H1 (cell line): ENCODE results near the gene SORCS3. TPM values are rescaled to one million over a fixed set of nuclear protein-coding genes. Genes with fewer than 3 reads are reported as not detected.

Experiments used
- CTCF ChIA-PET: fragments of 300-600 bp; sonication (Branson Sonifier 250); formaldehyde crosslinking; loops from one replicate; lab custom pipeline; 2021; ENCODE audit not compliant: partially characterized antibody; lab: Charles Lee
- POLR2A ChIA-PET: fragments of 300-600 bp; sonication (Branson Sonifier 250); formaldehyde crosslinking; loops from one replicate; lab custom pipeline; 2021; ENCODE audit warnings: inconsistent platforms; ENCODE audit not compliant: partially characterized antibody; lab: Charles Lee
- DNase-seq, 2 experiments: peaks; one replicate each; pipeline versions ENCODE4 v3.0.0 to v3.0.0-alpha.2; 2010 to 2022; ENCODE audit warnings: low spot score in 2 of 2, low read depth in 1 of 2, mixed read lengths in 1 of 2
- FAIRE-seq: peaks from 2 replicates; lab custom pipeline; 2011; peaks lifted over from hg19 to GRCh38; lab: Jason Lieb, UNC
- H2AFZ ChIP-seq: 2 replicates; pipeline ENCODE4 v1.8.1; 2012; ENCODE audit warnings: low read length, inconsistent platforms
- H2AK5ac ChIP-seq: 2 replicates; pipeline ENCODE4 v1.6.1; 2013; ENCODE audit warnings: low read depth, low read length
- H2BK120ac ChIP-seq: replicated peaks from 2 replicates; pipeline ENCODE3; 2013; ENCODE audit warnings: low read depth, low read length, inconsistent platforms
- H2BK12ac ChIP-seq: 2 replicates; pipeline ENCODE4 v1.6.1; 2013; ENCODE audit warnings: low read depth, low read length
- H2BK15ac ChIP-seq: 2 replicates; pipeline ENCODE4 v1.6.1; 2013; ENCODE audit warnings: low read length
- H2BK20ac ChIP-seq: 2 replicates; pipeline ENCODE4 v1.6.1; 2013; ENCODE audit warnings: low read length
- H2BK5ac ChIP-seq: 2 replicates; pipeline ENCODE4 v1.6.1; 2013; ENCODE audit warnings: low read depth, low read length
- H3K14ac ChIP-seq: 2 replicates; pipeline ENCODE4 v1.6.1; 2013; ENCODE audit warnings: inconsistent platforms; ENCODE audit not compliant: insufficient read length
- H3K18ac ChIP-seq: 2 replicates; pipeline ENCODE4 v1.6.1; 2013; ENCODE audit warnings: low read length; ENCODE audit errors: extremely low read depth
- H3K23ac ChIP-seq: 2 replicates; pipeline ENCODE4 v1.6.1; 2013; ENCODE audit warnings: inconsistent platforms; ENCODE audit not compliant: insufficient read length
- H3K23me2 ChIP-seq: 2 replicates; pipeline ENCODE4 v1.6.1; 2013; ENCODE audit warnings: low read depth, low read length
- H3K27ac ChIP-seq: 2 replicates; pipeline ENCODE4 v1.6.1; 2011; ENCODE audit warnings: low read depth, low read length, inconsistent platforms
- H3K27me3 ChIP-seq, 4 experiments: replicated peaks in 1 of 4; 1 replicate in 1 of 4; 2 replicates in 3 of 4; pipeline versions ENCODE4 v1.6.1 to v1.8.1; 2011 to 2013; ENCODE audit warnings: low read length in 3 of 4, mild to moderate bottlenecking in 3 of 4, inconsistent platforms in 2 of 4, mixed read lengths in 2 of 4, moderate library complexity in 1 of 4; ENCODE audit not compliant: control insufficient read depth in 3 of 4, insufficient read depth in 3 of 4; ENCODE audit errors: extremely low read depth in 1 of 4
- H3K36me3 ChIP-seq, 4 experiments: 2 replicates each; pipeline versions ENCODE4 v1.6.1 to v1.8.1; 2011 to 2013; ENCODE audit warnings: mild to moderate bottlenecking in 4 of 4, low read length in 3 of 4, moderate library complexity in 2 of 4, control low read depth in 1 of 4, inconsistent platforms in 1 of 4; ENCODE audit not compliant: insufficient read depth in 4 of 4, control insufficient read depth in 2 of 4
- H3K4ac ChIP-seq: replicated peaks from 2 replicates; pipeline ENCODE3; 2013; ENCODE audit warnings: low read length, low read depth, mixed read lengths, inconsistent platforms; ENCODE audit not compliant: insufficient read length
- H3K4me1 ChIP-seq, 4 experiments: replicated peaks in 1 of 4; 1 replicate in 1 of 4; 2 replicates in 3 of 4; pipeline versions ENCODE4 v1.6.1 to v1.8.1; 2011 to 2013; ENCODE audit warnings: low read length in 3 of 4, inconsistent platforms in 2 of 4, mixed read lengths in 1 of 4; ENCODE audit not compliant: insufficient read depth in 4 of 4, control insufficient read depth in 3 of 4
- H3K4me2 ChIP-seq, 2 experiments: 2 replicates each; pipeline versions ENCODE4 v1.6.1 to v1.8.1; 2011 to 2013; ENCODE audit warnings: low read depth in 2 of 2, low read length in 2 of 2, control low read depth in 1 of 2, inconsistent platforms in 1 of 2, mild to moderate bottlenecking in 1 of 2; ENCODE audit not compliant: insufficient read depth in 1 of 2
- H3K4me3 ChIP-seq, 4 experiments: fragments of 200-600, 300-600 bp in 1 of 4; sonication (generic), shearing (Covaris generic), sonication (Bioruptor Twin) in 1 of 4; 2 replicates each; pipeline versions ENCODE4 v1.5.1 to v1.8.1; 2011 to 2016; ENCODE audit warnings: low read length in 4 of 4, low read depth in 3 of 4, control low read depth in 2 of 4, inconsistent platforms in 2 of 4, mild to moderate bottlenecking in 2 of 4, mixed read lengths in 1 of 4, moderate library complexity in 1 of 4; ENCODE audit not compliant: insufficient read depth in 2 of 4; ENCODE audit errors: extremely low read depth in 1 of 4
- H3K56ac ChIP-seq: replicated peaks from 2 replicates; pipeline ENCODE3; 2013; ENCODE audit warnings: low read depth, mild to moderate bottlenecking, mixed read lengths, low read length, inconsistent platforms; ENCODE audit not compliant: insufficient read length
- H3K79me1 ChIP-seq: 2 replicates; pipeline ENCODE4 v1.6.1; 2013; ENCODE audit warnings: low read depth, low read length, control low read depth
- H3K79me2 ChIP-seq, 2 experiments: 2 replicates each; pipeline versions ENCODE4 v1.6.1 to v1.8.1; 2012 to 2013; ENCODE audit warnings: low read length in 2 of 2, mild to moderate bottlenecking in 2 of 2, inconsistent platforms in 1 of 2; ENCODE audit not compliant: insufficient read depth in 2 of 2, control insufficient read depth in 1 of 2
- H3K9ac ChIP-seq, 4 experiments: replicated peaks in 1 of 4; 1 replicate in 1 of 4; 2 replicates in 3 of 4; pipeline versions ENCODE4 v1.6.1 to v1.8.1; 2011 to 2013; ENCODE audit warnings: low read depth in 3 of 4, low read length in 3 of 4, control low read depth in 2 of 4, mild to moderate bottlenecking in 2 of 4, moderate library complexity in 2 of 4, inconsistent platforms in 1 of 4; ENCODE audit errors: extremely low read depth in 1 of 4
- H3K9me3 ChIP-seq, 2 experiments: 2 replicates each; pipeline versions ENCODE4 v1.6.1 to v1.8.1; 2012 to 2013; ENCODE audit warnings: mild to moderate bottlenecking in 2 of 2, moderate library complexity in 2 of 2, control low read depth in 1 of 2, inconsistent platforms in 1 of 2, low read depth in 1 of 2, low read length in 1 of 2, mixed read lengths in 1 of 2; ENCODE audit not compliant: insufficient read depth in 2 of 2
- H4K20me1 ChIP-seq, 2 experiments: replicated peaks in 1 of 2; 2 replicates each; pipeline versions ENCODE3 to v1.8.1; 2011 to 2013; ENCODE audit warnings: inconsistent platforms in 2 of 2, low read length in 2 of 2, mild to moderate bottlenecking in 1 of 2; ENCODE audit not compliant: insufficient read depth in 2 of 2, control insufficient read depth in 1 of 2
- H4K5ac ChIP-seq: 2 replicates; pipeline ENCODE4 v1.6.1; 2013; ENCODE audit warnings: low read length, low read depth, mixed read lengths, inconsistent platforms; ENCODE audit not compliant: insufficient read length
- H4K8ac ChIP-seq: 2 replicates; pipeline ENCODE4 v1.8.0; 2013; ENCODE audit warnings: mild to moderate bottlenecking, moderate library complexity, low read length, inconsistent platforms; ENCODE audit not compliant: insufficient read depth; ENCODE audit errors: extremely low read depth
- H4K91ac ChIP-seq: replicated peaks from 2 replicates; pipeline ENCODE3; 2013; ENCODE audit warnings: low read length, mixed read lengths, inconsistent platforms; ENCODE audit not compliant: insufficient read length
- EZH2 ChIP-seq: fragments of 200-600 bp; sonication (generic); IDR thresholded peaks from 2 replicates; pipeline ENCODE4 v1.7.1; 2012; ENCODE audit warnings: low read depth, mild to moderate bottlenecking, moderate library complexity, low read length, inconsistent platforms; ENCODE audit not compliant: severe bottlenecking
- HDAC2 ChIP-seq, 2 experiments: fragments of 300-600 bp in 1 of 2; sonication (generic) in 1 of 2; IDR thresholded peaks; 2 replicates each; pipeline ENCODE4 v1.6.1; 2011 to 2012; ENCODE audit warnings: low read depth in 2 of 2, low read length in 2 of 2, mild to moderate bottlenecking in 2 of 2, moderate library complexity in 2 of 2, borderline replicate concordance in 1 of 2, inconsistent platforms in 1 of 2
- RFX5 ChIP-seq: IDR thresholded peaks from 2 replicates; pipeline ENCODE4 v1.6.1; 2011; ENCODE audit warnings: low read depth, low read length, improper control_type of control experiment, borderline replicate concordance
- RNF2 ChIP-seq: fragments of 200-900, 300-1000 bp; sonication (generic); IDR thresholded peaks from 2 replicates; pipeline ENCODE4 v1.7.1; 2016; ENCODE audit warnings: borderline replicate concordance, low read depth, mild to moderate bottlenecking, antibody characterized with exemption, low read length; ENCODE audit not compliant: poor library complexity, severe bottlenecking; ENCODE audit errors: missing control alignments
- SAP30 ChIP-seq: fragments of 300-600 bp; sonication (generic); IDR thresholded peaks from 2 replicates; pipeline ENCODE4 v1.7.1; 2012; ENCODE audit warnings: low read length, moderate library complexity, mild to moderate bottlenecking, inconsistent platforms; ENCODE audit not compliant: insufficient read depth, insufficient replicate concordance
- polyA plus RNA-seq, 7 experiments: library from polyadenylated mRNA; depleted of rRNA in 3 of 7; stranded (reverse) in 5 of 7; unstranded in 2 of 7; fragments of >200 nt in 5 of 7; fragments of 200-250 nt in 2 of 7; gene quantifications; 1 replicate in 5 of 7; 2 replicates in 1 of 7; 4 replicates in 1 of 7; pipeline versions ENCODE4 v1.2.1 to v1.2.3, GENCODE V29; 2011 to 2013; ENCODE audit warnings: missing spikeins in 2 of 7, mixed read lengths in 2 of 7
- total RNA-seq: library from RNA; stranded (reverse); fragmentation: NEBNext Ultra II Directional; extraction: Animal tissue kit (Norgen Biotek cat#: 25700); gene quantifications from 2 replicates; pipeline ENCODE4 v1.2.1, GENCODE V29; 2021
- TF ChIP-seq, protein P1 (sequence below): IDR thresholded peaks from 2 replicates; pipeline ENCODE4 v1.6.1; 2011; ENCODE audit warnings: low read length, improper control_type of control experiment
- TF ChIP-seq, protein P2 (sequence below): IDR thresholded peaks from 2 replicates; pipeline ENCODE4 v1.6.1; 2011; ENCODE audit warnings: low read depth, mild to moderate bottlenecking, low read length; ENCODE audit not compliant: insufficient read depth

SORCS3 gene
- total and polyA plus RNA-seq, 2 of the 8 experiments (the other 6 are each of a cell fraction or from before 2014, with no cell fraction given): 0.26 to 0.88 TPM

DNA sequence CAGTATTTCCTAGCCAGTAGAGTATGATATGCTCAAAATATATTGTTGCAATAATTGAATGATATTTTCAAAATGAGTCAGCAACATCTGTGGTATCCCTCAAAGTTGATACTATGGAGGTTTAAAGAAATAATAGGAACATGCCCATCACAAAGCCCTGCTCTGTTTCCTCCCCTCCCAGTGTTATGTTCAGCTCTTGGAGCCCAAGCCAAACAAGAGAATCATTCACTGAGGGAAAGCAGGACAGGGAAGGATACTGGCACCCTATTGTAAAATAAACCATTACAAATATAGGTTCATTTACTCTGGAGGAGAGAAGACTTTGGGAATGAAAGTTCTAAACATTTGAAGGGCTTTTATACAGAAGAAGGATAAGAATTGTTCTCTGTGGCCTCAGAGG, 37.6 kb downstream of the SORCS3 start:
- Histone ChIP-seq H4K8ac (no peak overlapping the region), H3K56ac (no peak overlapping the region), H4K20me1 (no peaks in the 10 kb centered on the region), H4K5ac (no peak overlapping the region), H3K27ac (no peak overlapping the region), H4K91ac (no peak overlapping the region), H3K4me2 (no peak overlapping the region), H2BK12ac (no peak overlapping the region), H3K14ac (no peak overlapping the region), H3K9ac (no peak overlapping the region), H2BK15ac (no peak overlapping the region), H2AFZ (no peak overlapping the region), H2BK20ac (no peak overlapping the region), H3K9me3 (no peaks in the 10 kb centered on the region), H3K23ac (no peak overlapping the region), H2BK120ac (no peak overlapping the region), H3K79me2 (no peaks in the 10 kb centered on the region), H3K18ac (no peak overlapping the region), H2AK5ac (no peak overlapping the region), H3K79me1 (no peaks in the 10 kb centered on the region), H3K23me2 (peaks cover 8% of the 10 kb centered on the region; the same call in 1 of the 2 replicates), H2BK5ac (no peak overlapping the region), H3K4ac (no peak overlapping the region), H3K27me3 (peaks cover 0 to 6% (median 2%) of the 10 kb centered on the region in 4 experiments; a peak in 4 of 7 replicates), H3K4me1 (peaks cover 0 to 7% (median 3%) of the 10 kb centered on the region in 4 experiments; a peak in 4 of 7 replicates), H3K4me3 (no peak overlapping the region), H3K36me3 (no peaks in the 10 kb centered on the region)
- no peak for FAIRE-seq
- ChIA-PET POLR2A (no interaction called here), CTCF (no interaction called here)
- TF ChIP-seq RNF2 (no peak), EZH2 (no peak), SAP30 (no peak), HDAC2 (IDR thresholded peaks at IDR 0.05; ENCODE audit: borderline replicate concordance in 1 of 2, low read depth in 2 of 2, low read length in 2 of 2) (no peak), RFX5 (no peak)
- TF ChIP-seq, protein P1, sequence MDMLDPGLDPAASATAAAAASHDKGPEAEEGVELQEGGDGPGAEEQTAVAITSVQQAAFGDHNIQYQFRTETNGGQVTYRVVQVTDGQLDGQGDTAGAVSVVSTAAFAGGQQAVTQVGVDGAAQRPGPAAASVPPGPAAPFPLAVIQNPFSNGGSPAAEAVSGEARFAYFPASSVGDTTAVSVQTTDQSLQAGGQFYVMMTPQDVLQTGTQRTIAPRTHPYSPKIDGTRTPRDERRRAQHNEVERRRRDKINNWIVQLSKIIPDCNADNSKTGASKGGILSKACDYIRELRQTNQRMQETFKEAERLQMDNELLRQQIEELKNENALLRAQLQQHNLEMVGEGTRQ: no peak
- TF ChIP-seq, protein P2, sequence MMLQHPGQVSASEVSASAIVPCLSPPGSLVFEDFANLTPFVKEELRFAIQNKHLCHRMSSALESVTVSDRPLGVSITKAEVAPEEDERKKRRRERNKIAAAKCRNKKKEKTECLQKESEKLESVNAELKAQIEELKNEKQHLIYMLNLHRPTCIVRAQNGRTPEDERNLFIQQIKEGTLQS: no peak
- no peak for DNase-seq
